Fibroblast of skin of abdomen (primary cell): ENCODE measurements around the gene CDKN1A.

Source experiments
- DNase-seq: peaks from one replicate; pipeline ENCODE4 v3.0.0-alpha.2; 2013

The CDKN1A gene

GRCh38 chr6:36677753-36678487 lies 594 bp upstream of the CDKN1A start:
- DNase-seq = no peak

GRCh38 chr6:36679043-36679833 lies 724 bp downstream of the CDKN1A start:
- peak; percentile 44 for DNase-seq

GRCh38 chr6:36682328-36683144 lies 4.0 kb downstream of the CDKN1A start:
- no peak for DNase-seq

- DNase-seq = no peak
These were observed 4.7 kb downstream of the CDKN1A start for GRCh38 chr6:36683145-36683655.

GRCh38 chr6:36683656-36684446 lies 5.3 kb downstream of the CDKN1A start:
- no peak for DNase-seq

GRCh38 chr6:36684447-36684812 lies 5.9 kb downstream of the CDKN1A start:
- DNase-seq = no peak

- DNase-seq = no peak
These were observed 6.8 kb downstream of the CDKN1A start for GRCh38 chr6:36685166-36685924.

GRCh38 chr6:36685926-36686667 lies 7.6 kb downstream of the CDKN1A start:
- DNase-seq = no peak

- no peak for DNase-seq
These were observed 8.4 kb downstream of the CDKN1A start for GRCh38 chr6:36686668-36687513.

- DNase-seq = no peak
These were observed 9.7 kb downstream of the CDKN1A start for GRCh38 chr6:36688063-36688738.

- DNase-seq = no peak
These were observed 10.2 kb downstream of the CDKN1A start for GRCh38 chr6:36688739-36689075.

GRCh38 chr6:36691011-36691410 lies 12.5 kb downstream of the CDKN1A start:
- DNase-seq = no peak

- DNase-seq = no peak
These were observed 13.1 kb downstream of the CDKN1A start for GRCh38 chr6:36691612-36692011.

GRCh38 chr6:36692220-36692619 lies 13.7 kb downstream of the CDKN1A start:
- no peak for DNase-seq

GRCh38 chr6:36692861-36693702 lies 14.6 kb downstream of the CDKN1A start:
- DNase-seq = no peak

GRCh38 chr6:36694616-36695015 lies 16.1 kb downstream of the CDKN1A start:
- DNase-seq = no peak

- DNase-seq = no peak
These were observed 16.9 kb downstream of the CDKN1A start for GRCh38 chr6:36695414-36695813.

- no peak for DNase-seq
These were observed 19.0 kb downstream of the CDKN1A start, which contains the start of gene RAB44 for GRCh38 chr6:36697481-36697903. TSS of gene RAB44 (plus strand) at chr6:36697826. CDS start at chr6:36704236, 6,410 bp downstream.
